DMS79 (cell line): ENCODE measurements around the gene BTF3L4.
"Not testable (repeated sequence)": the region's sequence is repeated elsewhere in the genome, so short reads cannot be mapped to it uniquely, and the experiment has no call there.

Experiments
- DNase-seq: peaks from one replicate; lab custom pipeline; 2025; lab: John Stamatoyannopoulos, UW

The BTF3L4 gene

DNA sequence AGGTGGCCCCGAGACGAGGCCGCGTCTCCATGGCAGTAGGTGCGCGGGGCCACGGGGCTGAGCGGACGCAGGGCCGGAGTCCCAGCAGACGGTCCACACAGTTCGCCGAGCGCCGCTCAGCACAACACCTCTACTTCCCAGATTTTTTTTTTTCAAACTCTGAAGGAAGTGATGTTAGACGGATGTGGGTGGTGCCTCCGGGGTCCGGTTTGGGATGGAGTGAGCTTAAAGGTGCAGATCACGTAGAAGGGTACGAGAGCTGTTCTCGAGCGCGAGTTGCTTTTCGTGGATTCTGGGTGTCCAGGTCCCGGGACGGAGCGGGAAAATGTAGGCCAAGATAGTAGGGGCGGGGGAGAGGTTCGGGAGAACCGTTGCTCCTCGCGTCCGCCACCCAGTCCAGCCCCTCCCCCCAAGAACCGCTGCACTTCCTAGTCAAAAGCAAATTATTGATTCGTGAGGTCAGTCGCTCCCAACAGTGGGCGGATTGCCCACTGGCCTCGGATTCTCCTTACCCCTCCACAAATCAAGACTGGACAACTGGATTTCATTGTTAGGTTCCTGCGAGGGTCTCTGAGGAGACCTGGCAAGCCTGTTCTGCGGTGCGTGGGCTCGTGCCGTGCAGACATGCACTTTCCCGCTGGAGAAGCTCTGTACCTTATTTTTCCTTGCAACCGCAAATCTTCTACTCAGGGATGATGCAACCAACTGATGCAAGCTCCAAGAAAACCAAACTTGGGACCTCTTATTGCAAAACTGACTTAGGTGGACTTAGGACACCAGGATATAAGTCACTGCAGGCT, 829 bp upstream of the BTF3L4 start, which contains the start of gene TXNDC12:
TXNDC12 (minus strand) TSS at position 126 of the 800 bp plus-strand sequence; CDS start at position 31, 95 bp downstream.
- DNase-seq = peak; percentile 88

DNA sequence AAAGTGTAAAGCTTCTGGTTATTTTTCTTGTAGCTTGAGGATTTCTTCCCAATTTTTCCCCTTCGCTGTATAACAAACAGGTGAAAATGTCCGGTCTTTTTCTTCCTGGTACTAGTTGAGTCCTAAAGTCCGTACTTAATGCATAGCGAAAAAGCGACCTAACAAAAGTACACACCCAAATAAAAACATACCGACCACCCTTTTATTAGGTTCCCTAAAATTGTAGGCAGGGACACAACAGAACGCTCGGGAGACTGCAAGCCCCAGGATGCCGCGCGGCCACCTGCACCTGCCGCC, 281 bp upstream of the BTF3L4 start:
- DNase-seq = no peak

DNA sequence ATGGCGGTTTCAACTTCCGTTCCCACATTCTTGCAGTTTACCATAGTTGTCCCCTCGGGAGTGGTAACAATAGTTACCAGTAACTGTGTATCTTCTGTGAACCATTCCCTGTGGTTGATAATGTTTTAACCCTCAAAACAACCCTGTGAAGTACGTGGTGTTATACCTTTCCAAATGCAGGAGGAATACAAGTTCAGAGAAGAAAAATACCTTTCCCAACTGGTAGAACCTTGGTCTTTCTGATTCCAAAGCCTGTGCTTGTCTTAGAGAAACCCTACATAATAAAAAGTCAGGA, 789 bp downstream of the BTF3L4 start:
- no peak for DNase-seq

DNA sequence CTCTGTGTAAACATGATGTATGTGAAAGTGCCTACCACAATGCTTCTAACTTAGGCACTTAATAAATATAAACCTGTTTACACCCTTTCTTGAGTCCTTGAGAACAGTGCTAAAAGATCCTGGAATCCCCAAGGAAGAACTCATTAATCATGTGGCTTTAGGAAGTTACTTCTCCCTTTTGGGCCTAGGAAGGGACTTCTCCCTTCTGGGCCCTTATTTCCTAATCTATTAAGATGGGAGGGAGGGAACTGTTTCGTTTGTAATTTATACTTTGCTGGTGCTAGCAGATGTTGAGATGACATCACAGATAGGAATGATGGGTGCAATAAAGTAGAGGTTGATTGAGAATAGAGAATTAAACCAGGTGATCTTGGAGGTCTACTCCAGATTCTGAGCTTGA, 1.2 kb downstream of the BTF3L4 start:
- DNase-seq = no peak

DNA sequence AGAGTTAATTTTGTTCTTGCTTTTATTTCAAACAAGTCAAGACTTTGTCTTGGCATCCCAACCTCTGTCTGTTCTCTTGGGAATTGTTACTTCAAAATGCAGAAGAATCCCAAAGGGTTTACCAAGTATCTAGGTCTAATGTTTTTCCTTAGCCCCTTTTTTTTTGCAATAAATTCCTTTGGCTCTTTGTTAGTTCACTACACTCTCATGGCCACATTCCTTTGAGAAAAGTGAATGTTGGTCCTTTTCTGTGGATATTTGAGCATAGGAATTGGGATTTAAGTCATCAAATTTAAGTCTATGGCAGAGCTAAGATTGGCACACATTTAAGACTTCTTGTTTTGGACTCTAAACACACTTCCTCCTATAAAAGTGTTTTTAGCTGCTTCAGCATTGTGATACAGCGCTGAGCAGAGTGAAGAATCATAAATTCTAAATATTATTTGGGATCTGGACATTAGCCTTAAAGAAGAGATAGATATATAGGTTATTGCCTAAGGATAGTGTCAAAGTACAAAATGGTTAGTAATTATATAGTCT, 1.9 kb downstream of the BTF3L4 start:
- DNase-seq = no peak

DNA sequence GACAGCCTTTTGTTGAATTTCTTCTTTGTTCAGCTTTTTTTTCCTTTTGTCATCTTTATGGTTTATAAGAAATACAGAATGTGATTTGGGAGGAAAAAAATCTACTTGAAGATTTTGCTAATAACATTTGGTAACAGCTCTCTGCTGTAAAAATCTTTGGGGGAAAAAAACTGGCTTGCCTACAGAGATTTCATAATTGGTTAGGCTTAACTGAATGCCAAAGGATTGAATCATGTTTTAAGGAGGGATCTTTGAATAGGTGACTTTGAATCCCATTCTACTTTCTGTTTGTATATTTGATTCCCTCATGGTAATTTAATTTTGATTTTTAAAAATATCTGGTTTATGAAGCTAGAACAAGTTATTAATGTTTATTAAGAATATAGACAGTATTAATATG, 3.2 kb downstream of the BTF3L4 start:
- DNase-seq = no peak

DNA sequence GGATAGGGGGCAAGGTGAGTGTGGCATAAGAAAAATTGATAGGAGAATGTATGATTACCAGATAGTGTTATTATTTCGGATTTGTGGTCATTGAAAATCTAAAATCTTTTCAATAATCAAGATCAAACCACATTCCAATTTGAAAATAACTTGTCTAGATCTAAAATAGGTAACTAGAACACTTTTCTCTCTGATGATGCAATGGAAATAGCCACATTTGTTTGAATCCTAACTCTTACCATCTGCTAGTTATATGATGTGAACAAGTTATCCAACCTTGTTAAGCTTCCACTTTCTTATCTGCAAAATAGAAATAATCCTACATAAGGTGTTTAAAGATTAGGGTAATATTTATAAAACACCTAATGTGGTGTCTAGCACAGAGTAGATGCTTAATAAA, 3.8 kb downstream of the BTF3L4 start:
- no peak for DNase-seq

DNA sequence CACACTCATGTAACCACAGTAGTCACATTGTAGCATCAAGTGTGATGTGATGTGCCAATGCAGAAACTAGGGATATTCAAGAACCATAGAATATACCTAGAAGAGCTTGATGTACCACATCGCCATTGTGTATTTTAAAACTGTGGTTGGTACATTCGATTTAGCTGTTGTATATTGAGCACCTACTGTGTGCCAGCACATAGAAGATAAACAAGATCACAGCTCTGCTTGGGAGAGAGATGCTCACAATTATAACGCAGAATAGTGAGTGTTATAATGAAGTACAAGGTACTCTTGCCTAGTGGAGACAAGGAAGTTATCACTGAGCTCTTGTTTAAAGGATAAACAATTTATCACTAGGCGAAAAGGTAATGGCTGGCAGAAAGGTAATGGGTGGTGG, 4.7 kb downstream of the BTF3L4 start:
- no peak for DNase-seq

DNA sequence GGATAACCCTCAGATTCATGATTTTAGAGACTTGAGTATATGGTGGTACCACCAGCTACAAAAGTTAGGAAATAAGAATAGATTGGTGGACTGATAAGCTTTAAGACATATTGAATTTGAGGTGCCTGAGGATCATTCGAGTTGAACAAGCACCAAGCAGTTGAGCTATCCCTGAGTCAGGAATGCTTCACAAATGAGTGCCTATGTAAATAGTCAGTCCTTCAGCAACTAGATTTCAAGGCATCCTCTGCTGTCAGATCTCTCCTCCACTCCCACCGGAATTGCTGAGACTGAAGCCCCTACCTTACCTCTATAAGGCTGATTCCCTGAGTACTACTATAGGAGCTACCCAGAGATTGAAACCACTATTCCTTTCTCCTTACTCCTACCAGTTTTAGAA, 7.1 kb downstream of the BTF3L4 start:
- DNase-seq = no peak

DNA sequence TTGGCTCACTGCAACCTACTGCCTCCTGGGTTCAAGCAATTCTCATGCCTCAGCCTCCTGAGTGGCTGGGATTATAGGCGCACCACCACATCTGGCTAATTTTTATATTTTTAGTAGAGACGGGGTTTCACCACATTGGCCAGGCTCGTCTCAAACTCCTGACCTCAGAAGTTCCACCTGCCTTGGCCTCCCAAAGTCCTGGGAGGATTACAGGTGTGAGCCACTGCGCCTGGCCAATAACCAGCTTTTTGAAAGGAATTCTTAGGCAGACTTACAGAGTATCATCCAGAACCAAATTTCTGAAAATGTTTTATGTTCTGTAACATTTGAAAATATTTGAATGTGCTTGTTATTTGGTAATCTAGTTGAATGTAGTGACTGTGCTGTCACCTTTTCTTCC, 14.6 kb downstream of the BTF3L4 start:
- DNase-seq = no peak

DNA sequence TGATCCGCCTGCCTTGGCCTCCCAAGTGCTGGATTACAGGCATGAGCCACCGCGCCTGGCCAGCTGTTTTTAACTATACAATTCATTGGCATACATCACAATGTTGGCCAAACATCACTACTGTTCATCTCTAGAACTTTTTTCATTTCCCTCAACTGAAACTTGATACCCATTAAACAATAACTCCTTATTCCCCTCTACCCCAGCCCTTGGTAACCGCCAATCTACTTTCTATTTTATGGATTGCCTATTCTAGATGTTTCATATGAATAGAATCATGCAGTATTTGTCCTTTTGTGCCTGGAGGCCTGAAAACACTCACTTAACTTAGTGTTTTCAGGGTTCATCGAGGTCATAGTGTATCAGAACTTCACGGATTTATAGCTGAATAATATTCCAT, 16.2 kb downstream of the BTF3L4 start:
- DNase-seq = no peak

DNA sequence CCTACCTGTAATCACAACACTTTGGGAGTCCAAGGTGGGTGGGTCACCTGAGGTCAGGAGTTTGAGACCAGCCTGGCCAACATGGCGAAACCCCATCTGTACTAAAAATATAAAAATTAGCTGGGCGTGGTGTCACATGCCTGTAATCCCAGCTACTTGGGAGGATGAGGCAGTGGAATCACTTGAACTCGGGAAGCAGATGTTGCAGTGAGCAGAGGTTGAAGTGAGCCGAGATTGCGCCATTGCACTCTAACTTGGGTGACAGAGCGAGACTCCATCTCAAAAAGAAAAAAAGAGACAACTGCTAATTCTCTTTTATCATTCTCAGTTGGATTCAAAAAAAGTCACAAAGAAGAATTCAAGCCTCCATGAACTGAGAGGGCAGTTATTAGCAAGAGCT, 21.2 kb downstream of the BTF3L4 start:
- not testable (repeated sequence) for DNase-seq

DNA sequence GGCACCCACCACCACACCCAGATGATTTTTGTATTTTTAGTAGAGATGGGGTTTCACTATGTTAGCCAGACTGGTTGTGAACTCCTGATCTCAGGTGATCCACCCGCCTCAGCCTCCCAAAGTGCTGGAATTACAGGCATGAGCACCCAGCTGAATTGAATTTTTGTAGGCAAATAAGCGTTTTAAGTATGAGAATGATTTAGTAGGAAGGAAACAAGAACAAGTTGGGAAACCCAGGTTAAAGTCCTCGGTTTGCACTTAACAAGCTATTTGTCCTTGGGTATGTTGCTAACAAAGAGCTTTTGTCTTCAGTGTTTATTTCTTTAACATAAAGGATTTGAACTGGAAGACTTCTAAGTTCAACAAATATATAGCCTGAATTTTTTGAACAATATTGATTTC, 23.9 kb downstream of the BTF3L4 start:
- no peak for DNase-seq

DNA sequence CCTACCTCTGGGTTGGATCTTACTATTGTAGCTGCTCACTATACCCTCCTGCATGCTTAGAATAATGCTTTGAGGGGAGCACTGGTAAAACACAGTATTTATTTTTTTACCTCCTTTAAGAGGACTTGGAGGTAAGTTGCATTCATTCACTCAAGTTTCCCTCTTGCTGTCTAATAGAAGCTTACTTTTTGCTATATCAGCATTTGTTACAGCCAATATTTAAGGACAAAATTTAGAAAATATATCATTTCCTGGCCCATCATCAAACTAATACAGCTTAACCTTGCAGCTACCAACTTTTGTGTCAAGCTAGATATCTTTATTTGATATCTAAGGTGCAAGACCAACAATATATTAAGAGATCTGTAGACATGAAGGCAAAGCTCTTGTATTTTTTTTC, 31.8 kb downstream of the BTF3L4 start:
- DNase-seq = not testable (repeated sequence)

DNA sequence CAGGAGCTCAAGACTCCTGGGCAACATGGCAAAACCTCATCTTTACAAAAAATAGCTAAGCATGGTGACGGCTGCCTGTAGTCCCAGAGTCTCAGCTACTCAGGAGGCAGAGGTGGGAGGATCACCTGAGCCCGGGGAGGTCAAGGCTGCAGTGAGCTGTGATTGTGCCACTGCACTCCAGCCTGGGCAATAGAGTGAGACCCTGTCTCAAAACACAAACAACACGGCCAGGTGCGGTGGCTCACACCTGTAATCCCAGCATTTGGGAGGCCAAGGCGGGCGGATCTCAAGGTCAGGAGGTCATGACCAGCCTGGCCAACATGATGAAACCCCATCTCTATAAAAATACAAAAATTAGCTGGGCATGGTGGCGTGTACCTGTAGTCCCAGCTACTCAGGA, 38.2 kb downstream of the BTF3L4 start:
- DNase-seq = not testable (repeated sequence)

DNA sequence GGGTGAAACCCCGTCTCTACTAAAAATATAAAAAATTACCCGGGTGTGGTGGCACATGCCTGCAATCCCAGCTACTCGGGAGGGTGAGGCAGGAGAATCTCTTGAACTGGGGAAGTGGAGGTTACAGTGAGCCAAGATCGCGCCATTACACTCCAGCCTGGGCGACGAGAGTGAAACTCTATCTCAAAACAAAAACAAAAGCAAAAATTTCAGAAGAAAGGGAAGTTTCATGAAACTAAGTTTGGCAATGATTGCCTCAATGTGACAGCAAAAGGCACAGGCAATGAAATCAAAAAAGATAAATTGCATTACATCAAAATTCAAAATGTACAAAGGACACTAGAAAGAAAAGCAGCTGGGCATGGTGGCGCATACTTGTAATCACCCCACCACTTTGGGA, 40.1 kb downstream of the BTF3L4 start:
- no peak for DNase-seq

DNA sequence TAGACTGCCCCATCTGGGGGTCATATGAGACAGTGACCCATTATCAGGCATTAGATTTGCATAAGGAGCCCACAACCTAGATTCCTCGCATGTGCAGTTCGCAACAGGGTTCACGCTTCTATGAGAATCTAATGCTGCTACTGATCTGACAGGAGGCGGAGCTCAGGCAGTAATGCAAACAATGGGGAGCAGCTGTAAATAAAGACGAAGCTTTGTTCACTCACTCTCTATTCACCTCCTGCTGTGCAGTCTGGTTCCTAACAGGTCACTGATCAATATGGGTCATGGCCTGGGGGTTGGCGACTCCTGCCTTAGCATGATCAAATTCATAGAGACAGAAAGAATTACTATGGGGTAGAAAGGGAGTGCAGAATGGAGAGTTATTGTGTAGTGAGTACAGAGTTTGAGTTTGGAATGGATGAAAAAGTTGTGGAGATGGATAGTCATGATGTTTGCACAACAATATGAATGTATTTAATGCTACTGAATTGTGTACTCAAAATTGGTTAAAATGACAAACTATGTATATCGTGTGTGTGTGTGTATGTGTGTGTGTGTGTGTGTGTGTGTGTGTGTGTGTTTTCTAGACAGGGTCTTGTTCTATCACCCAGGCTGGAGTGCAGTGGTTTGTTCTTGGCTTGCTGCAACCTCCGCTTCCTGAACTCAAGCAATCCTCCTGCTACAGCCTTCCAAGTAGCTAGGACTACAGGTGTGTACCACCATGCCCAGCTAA, 42.2 kb downstream of the BTF3L4 start:
- DNase-seq = no peak

DNA sequence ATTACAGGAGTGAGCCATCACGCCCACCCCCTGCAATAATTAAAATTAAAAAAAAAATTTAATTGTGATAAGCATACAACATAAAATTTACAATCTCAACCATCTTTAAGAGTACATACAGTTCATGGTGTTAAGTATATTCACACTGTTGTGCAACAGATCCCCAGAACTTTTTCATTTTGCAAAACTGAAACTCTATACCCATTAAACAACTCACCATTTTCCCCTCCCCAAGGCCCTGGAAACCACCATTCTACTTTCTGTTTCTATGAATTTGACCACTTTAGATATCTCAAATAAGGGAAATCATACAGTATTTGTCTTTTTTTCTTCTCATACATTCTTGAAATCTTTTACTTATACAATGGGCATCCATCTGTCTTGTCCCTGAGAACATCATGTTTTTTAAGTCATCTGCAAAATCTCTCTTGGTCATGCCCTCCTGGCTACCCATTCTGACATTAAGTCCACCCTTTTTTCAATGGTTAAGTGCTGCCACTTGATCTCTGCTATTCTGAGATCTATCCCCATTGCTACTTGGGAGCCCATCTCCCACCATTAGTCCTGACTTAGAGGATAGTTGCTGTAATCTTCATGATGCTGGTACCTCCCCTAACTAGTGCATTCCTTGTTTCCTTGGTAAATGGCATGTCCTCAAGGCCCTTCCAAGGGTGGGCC, 46.4 kb downstream of the BTF3L4 start:
- DNase-seq = no peak

DNA sequence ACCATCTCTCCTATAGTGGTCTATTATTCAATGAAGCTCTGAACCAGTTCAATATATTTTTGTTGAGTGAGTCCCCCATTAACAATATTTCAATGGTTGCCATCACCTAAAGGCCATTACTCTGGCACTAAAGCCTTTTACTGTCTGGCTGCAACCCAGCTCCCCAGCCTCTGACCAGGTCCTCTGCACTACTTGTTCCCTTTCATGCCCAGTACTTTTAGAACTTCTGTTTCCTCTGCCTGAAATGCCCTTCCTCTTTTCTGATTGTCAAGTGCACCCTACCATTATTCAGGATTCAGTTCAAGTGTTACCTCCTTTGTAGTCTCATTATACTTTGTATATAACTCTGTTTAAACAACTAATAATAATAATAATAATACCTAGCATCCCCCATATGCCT, 55.4 kb downstream of the BTF3L4 start:
- no peak for DNase-seq

DNA sequence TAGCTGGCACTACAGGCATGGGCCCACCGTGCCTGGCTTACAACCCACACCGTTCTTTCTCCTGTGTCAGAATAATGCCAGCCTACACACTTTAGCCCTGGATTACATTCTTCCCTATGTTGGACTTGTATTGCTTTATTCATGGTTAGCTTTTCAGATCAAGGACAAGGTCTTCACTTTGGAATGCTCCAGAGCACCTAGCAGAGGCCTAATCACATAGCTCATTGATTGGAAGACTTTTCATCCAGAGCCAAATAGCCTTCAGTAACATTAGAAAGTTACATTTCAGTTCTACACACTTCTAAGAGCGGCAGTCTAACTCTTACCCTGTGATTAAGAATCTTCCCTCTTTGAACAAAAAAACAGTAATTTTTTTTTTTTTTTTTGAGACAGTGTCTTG, 56.4 kb downstream of the BTF3L4 start:
- no peak for DNase-seq

DNA sequence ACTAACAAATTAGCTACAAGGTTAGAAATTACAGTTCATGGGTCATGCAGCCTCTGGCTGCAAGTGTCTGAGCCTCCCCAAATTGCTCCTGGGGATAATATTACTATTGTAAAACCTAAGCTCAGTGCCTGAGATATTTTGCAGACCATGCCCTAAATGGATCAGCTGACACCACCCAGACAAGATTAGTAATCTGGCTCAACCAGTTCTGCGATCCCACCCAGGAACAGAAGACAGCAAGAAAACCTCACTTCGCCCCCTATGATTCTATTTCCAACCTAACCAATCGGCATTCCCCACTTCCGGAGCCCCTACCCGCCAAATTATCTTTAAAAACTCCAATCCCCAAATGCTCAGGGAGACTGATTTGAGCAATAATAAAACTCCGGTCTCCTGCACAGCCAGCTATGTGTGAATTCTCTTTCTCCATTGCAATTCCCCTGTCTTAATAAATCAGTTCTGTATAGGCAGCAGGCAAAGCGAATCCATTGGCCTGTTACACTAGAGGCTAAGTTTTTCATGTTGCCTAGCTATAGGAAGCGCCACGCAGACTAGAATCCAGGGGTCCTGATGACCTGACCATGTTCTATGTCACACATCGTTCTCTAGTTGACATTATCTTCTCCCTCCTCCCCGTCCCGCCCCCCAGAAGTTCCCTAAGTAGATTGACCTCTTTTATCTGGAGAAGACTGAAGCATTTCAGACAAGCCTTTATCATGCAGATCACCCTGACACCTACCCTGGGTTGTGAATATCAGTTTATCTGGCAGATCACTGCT, 63.4 kb downstream of the BTF3L4 start:
- no peak for DNase-seq

DNA sequence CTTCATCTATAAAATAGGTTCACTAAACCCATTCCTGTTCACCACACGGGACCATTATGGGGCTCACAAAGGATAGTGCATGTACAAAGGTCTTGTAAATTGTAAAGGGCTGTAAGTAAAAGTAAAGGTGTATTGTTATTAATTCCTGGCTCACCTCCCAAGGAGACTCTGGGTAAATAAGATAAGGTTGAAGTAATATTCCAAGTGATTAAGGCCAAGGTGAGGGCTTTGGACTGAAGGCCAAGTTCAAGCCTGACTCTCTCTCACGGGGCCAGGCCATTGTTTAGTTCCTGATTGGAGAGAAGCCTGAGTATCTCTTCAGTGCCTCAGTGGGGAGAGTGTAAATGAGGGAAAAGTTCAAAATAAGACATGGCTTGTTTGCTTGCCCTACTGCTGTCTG, 66.3 kb downstream of the BTF3L4 start:
- DNase-seq = no peak
